Measurements from ENCODE around the gene SPTBN5. TPM values are rescaled to one million over a fixed set of nuclear protein-coding genes. Genes with fewer than 3 reads are reported as not detected.

The SPTBN5 gene
- polyA plus RNA-seq, 1 donor from 2014 or later, result 0.01 TPM

GRCh38 chr15:41811432-41812195, 82.2 kb downstream of the SPTBN5 start:
- Histone ChIP-seq H3K79me2 (replicated peaks; ENCODE audit: insufficient read depth, low read length) (no peaks in the 10 kb centered on the region), H3F3A (ENCODE audit: insufficient read depth, low read length, poor library complexity, severe bottlenecking) (no peaks in the 10 kb centered on the region), H3K9ac (ENCODE audit: low read length) (no peak overlapping the region), H3K4me2 (ENCODE audit: low read length) (no peak overlapping the region), H3K9me3 (ENCODE audit: low read length) (no peaks in the 10 kb centered on the region), H3K9me2 (ENCODE audit: insufficient read depth, low read length) (no peaks in the 10 kb centered on the region), H3K4me3 (ENCODE audit: low read length) (no peak overlapping the region), H3K36me3 (ENCODE audit: insufficient read depth, low read length) (peaks cover 3% of the 10 kb centered on the region), H2AFZ (ENCODE audit: low read depth, low read length) (no peak overlapping the region), H3K27ac (ENCODE audit: low read length) (no peak overlapping the region), H4K20me1 (ENCODE audit: insufficient read depth) (no peaks in the 10 kb centered on the region), H3K27me3 (ENCODE audit: insufficient read depth, low read depth, low read length) (no peaks in the 10 kb centered on the region)
- TF ChIP-seq EZH2 (IDR thresholded peaks at IDR 0.05; ENCODE audit: borderline replicate concordance, insufficient read depth, low read length, poor library complexity, severe bottlenecking) (no peak), EP300 (conservative IDR thresholded peaks at IDR 0.05; ENCODE audit: poor library complexity, severe bottlenecking) (no peak), CTCF (IDR thresholded peaks at IDR 0.05; ENCODE audit: poor library complexity, severe bottlenecking) (peak; percentile 74), SMC3 (conservative IDR thresholded peaks at IDR 0.05; ENCODE audit: poor library complexity) (peak; percentile 79), TAF1 (IDR thresholded peaks at IDR 0.05; ENCODE audit: low read depth) (no peak), MXI1 (conservative IDR thresholded peaks at IDR 0.05; ENCODE audit: poor library complexity, severe bottlenecking) (no peak), POLR2AphosphoS5 (IDR thresholded peaks at IDR 0.05) (no peak), REST (IDR thresholded peaks at IDR 0.05; ENCODE audit: borderline replicate concordance) (no peak), RAD21 (conservative IDR thresholded peaks at IDR 0.05) (peak; percentile 81)

- no peak overlapping the region for H2AFZ ChIP-seq (ENCODE audit: low read depth, low read length)
- H3K27ac ChIP-seq (ENCODE audit: low read length), result no peak overlapping the region
These were observed 83.0 kb downstream of the SPTBN5 start for GRCh38 chr15:41810651-41811431.

More at GRCh38 chr15:41810651-41811431, 83.0 kb downstream of the SPTBN5 start:
- Histone ChIP-seq H3K36me3 (ENCODE audit: insufficient read depth, low read length) (no peaks in the 10 kb centered on the region), H4K20me1 (ENCODE audit: insufficient read depth) (no peaks in the 10 kb centered on the region), H3K9me3 (ENCODE audit: low read length) (no peaks in the 10 kb centered on the region), H3K4me2 (ENCODE audit: low read length) (no peak overlapping the region), H3K4me3 (ENCODE audit: low read length) (no peak overlapping the region), H3K27me3 (ENCODE audit: insufficient read depth, low read depth, low read length) (no peaks in the 10 kb centered on the region), H3K9me2 (ENCODE audit: insufficient read depth, low read length) (no peaks in the 10 kb centered on the region), H3F3A (ENCODE audit: insufficient read depth, low read length, poor library complexity, severe bottlenecking) (no peaks in the 10 kb centered on the region), H3K9ac (ENCODE audit: low read length) (no peak overlapping the region), H3K79me2 (replicated peaks; ENCODE audit: insufficient read depth, low read length) (no peaks in the 10 kb centered on the region)
- TF ChIP-seq EP300 (conservative IDR thresholded peaks at IDR 0.05; ENCODE audit: poor library complexity, severe bottlenecking) (no peak), MXI1 (conservative IDR thresholded peaks at IDR 0.05; ENCODE audit: poor library complexity, severe bottlenecking) (no peak), POLR2AphosphoS5 (IDR thresholded peaks at IDR 0.05) (no peak)
